Activated T-helper 1 cell treated with anti-CD3 and anti-CD28 coated beads, Interleukin-12 subunit alpha, Interleukin-12 subunit beta, Interleukin-2, Interleukin-4 antibody, amounts not matched to agents 30 ng/mL and 10 ng/mL and 1 ng/mL, durations not matched to agents 14 hours and 24 hours and 36 hours (primary cell): ENCODE data around the gene RIMKLA. TPM values are rescaled to one million over a fixed set of nuclear protein-coding genes. Genes with fewer than 3 reads are reported as not detected.
A peak's percentile ranks its signal among the peaks of the same experiment; 100 is the strongest.

ENCODE experiments used
- DNase-seq: peaks from one replicate; pipeline ENCODE4 v3.0.0; 2021; ENCODE audit warnings: low spot score
- H3K27ac Mint-ChIP-seq: one replicate; pipeline ENCODE4 v1.8.0; 2021; ENCODE audit warnings: mild to moderate bottlenecking, mixed read lengths
- H3K27me3 Mint-ChIP-seq: one replicate; pipeline ENCODE4 v1.8.0; 2022; ENCODE audit warnings: mild to moderate bottlenecking, moderate library complexity, mixed read lengths; ENCODE audit not compliant: insufficient read depth
- H3K36me3 Mint-ChIP-seq: one replicate; pipeline ENCODE4 v1.8.0; 2021; ENCODE audit warnings: low read depth, mixed read lengths
- H3K4me1 Mint-ChIP-seq: one replicate; pipeline ENCODE4 v1.8.0; 2021; ENCODE audit warnings: low read depth, mixed read lengths
- H3K4me3 Mint-ChIP-seq: one replicate; pipeline ENCODE4 v1.8.0; 2021; ENCODE audit warnings: mild to moderate bottlenecking, moderate library complexity, mixed read lengths
- H3K9me3 Mint-ChIP-seq: one replicate; pipeline ENCODE4 v1.8.0; 2021; ENCODE audit warnings: mixed read lengths
- intact Hi-C: fragments of 100-400 bp; cut with micrococcal nuclease; formaldehyde crosslinking; loops from one replicate; pipeline ENCODE4 v1.15.1; 2024
- total RNA-seq: library from RNA; stranded (reverse); gene quantifications from 2 replicates; pipeline ENCODE4 v1.2.3, GENCODE V29; 2022

The RIMKLA gene
- 3.3 and 4.8 TPM in 2 replicates for total RNA-seq

GRCh38 chr1:42380586-42381279, at the start of gene RIMKLA:
Gene RIMKLA, plus strand, starts transcription at chr1:42380792. Its CDS starts 143 bp downstream, at chr1:42380935.
- intact Hi-C loops, result loop anchor here (1.0 to 2.0 kb wide), 4 partner anchors 13 to 82 kb away; partner anchors contain the start of genes CCDC30, FOXJ3, PPCS and ZMYND12
- peak within 1 kb of the TSS; percentile 85 for H3K4me3 Mint-ChIP-seq
- peaks cover 25% of the 10 kb centered on the region for H3K27me3 Mint-ChIP-seq
- no peaks in the 10 kb centered on the region for H3K9me3 Mint-ChIP-seq
- peak; percentile 53 for DNase-seq
- H3K27ac Mint-ChIP-seq, result peak within 1 kb of the TSS; percentile 49
- no peaks in the 10 kb centered on the region for H3K36me3 Mint-ChIP-seq
- peaks cover 22% of the 10 kb centered on the region for H3K4me1 Mint-ChIP-seq

GRCh38 chr1:42332877-42333276, 47.7 kb upstream of the RIMKLA start:
- Mint-ChIP-seq H3K4me3 (peak overlapping the region; percentile 86), H3K27me3 (no peaks in the 10 kb centered on the region), H3K27ac (no peak overlapping the region), H3K36me3 (no peaks in the 10 kb centered on the region), H3K9me3 (no peaks in the 10 kb centered on the region), H3K4me1 (peaks cover 54% of the 10 kb centered on the region)
- DNase-seq, result no peak
- intact Hi-C loops, result loop anchor here (5.0 to 10.0 kb wide), 4 partner anchors 434 to 842 kb away; partner anchors contain the start of genes C1orf50, CFAP57, EBNA1BP2 and P3H1

- Mint-ChIP-seq H3K9me3 (no peaks in the 10 kb centered on the region), H3K4me1 (peaks cover 54% of the 10 kb centered on the region), H3K27me3 (no peaks in the 10 kb centered on the region), H3K36me3 (no peaks in the 10 kb centered on the region), H3K27ac (peak overlapping the region; percentile 91), H3K4me3 (peak overlapping the region; percentile 86)
- no peak for DNase-seq
- intact Hi-C loops, result loop anchor here (1.0 to 10.0 kb wide), 8 partner anchors 47 to 841 kb away; partner anchors contain the start of genes C1orf50, CFAP57, EBNA1BP2 and P3H1
These were observed 46.8 kb upstream of the RIMKLA start for GRCh38 chr1:42333662-42334239.

GRCh38 chr1:42334240-42335049, 46.1 kb upstream of the RIMKLA start:
- Mint-ChIP-seq H3K27ac (peak overlapping the region; percentile 91), H3K27me3 (no peaks in the 10 kb centered on the region), H3K36me3 (no peaks in the 10 kb centered on the region), H3K4me1 (peaks cover 50% of the 10 kb centered on the region), H3K9me3 (no peaks in the 10 kb centered on the region), H3K4me3 (peak overlapping the region; percentile 86)
- intact Hi-C loops, result loop anchor here (1.0 to 10.0 kb wide), 11 partner anchors 46 to 840 kb away; partner anchors contain the start of genes C1orf50, CCDC30, CFAP57 and EBNA1BP2
- DNase-seq, result peak; percentile 7

- Mint-ChIP-seq H3K4me3 (peak within 1 kb of the TSS; percentile 90), H3K9me3 (no peaks in the 10 kb centered on the region), H3K27me3 (no peaks in the 10 kb centered on the region), H3K27ac (peak within 1 kb of the TSS; percentile 91), H3K36me3 (no peaks in the 10 kb centered on the region), H3K4me1 (peaks cover 47% of the 10 kb centered on the region)
- peak; percentile 87 for DNase-seq
- intact Hi-C loops, result loop anchor here (1.0 to 10.0 kb wide), 9 partner anchors 46 to 840 kb away; partner anchors contain the start of genes CCDC30, CFAP57, EBNA1BP2 and PPCS
These were observed 45.4 kb upstream of the RIMKLA start, which contains the start of gene FOXJ3 for GRCh38 chr1:42335050-42335808. Gene FOXJ3, minus strand, starts transcription at chr1:42335235. Its CDS starts 24,142 bp downstream, at chr1:42311093.

- Mint-ChIP-seq H3K4me1 (peaks cover 43% of the 10 kb centered on the region), H3K27me3 (no peaks in the 10 kb centered on the region), H3K9me3 (no peaks in the 10 kb centered on the region), H3K36me3 (no peaks in the 10 kb centered on the region), H3K27ac (peak overlapping the region; percentile 88), H3K4me3 (peak overlapping the region; percentile 90)
- intact Hi-C loops, result loop anchor here (1.0 to 10.0 kb wide), 9 partner anchors 45 to 839 kb away; partner anchors contain the start of genes CCDC30, CFAP57, EBNA1BP2 and PPCS
- DNase-seq, result no peak
These were observed 44.6 kb upstream of the RIMKLA start for GRCh38 chr1:42335809-42336518.

- Mint-ChIP-seq H3K9me3 (no peaks in the 10 kb centered on the region), H3K4me3 (peak overlapping the region; percentile 19), H3K4me1 (peaks cover 36% of the 10 kb centered on the region), H3K27ac (no peak overlapping the region), H3K27me3 (no peaks in the 10 kb centered on the region), H3K36me3 (no peaks in the 10 kb centered on the region)
- intact Hi-C loops, result loop anchor here (5.0 to 10.0 kb wide), 4 partner anchors 325 to 838 kb away; partner anchors contain the start of genes CFAP57, EBNA1BP2 and SLC2A1
- no peak for DNase-seq
These were observed 43.6 kb upstream of the RIMKLA start for GRCh38 chr1:42336978-42337377.

GRCh38 chr1:42340093-42340492, 40.5 kb upstream of the RIMKLA start:
- peaks cover 16% of the 10 kb centered on the region for H3K4me1 Mint-ChIP-seq
- no peak for DNase-seq
- H3K27ac Mint-ChIP-seq, result no peak overlapping the region
- intact Hi-C loops, result loop anchor here (5.0 kb wide), 2 partner anchors 407 to 732 kb away; no protein-coding TSS in a partner anchor
- no peak overlapping the region for H3K4me3 Mint-ChIP-seq
- H3K9me3 Mint-ChIP-seq, result no peaks in the 10 kb centered on the region
- no peaks in the 10 kb centered on the region for H3K36me3 Mint-ChIP-seq
- H3K27me3 Mint-ChIP-seq, result peaks cover 5% of the 10 kb centered on the region

GRCh38 chr1:42340901-42341300, 39.7 kb upstream of the RIMKLA start:
- DNase-seq, result no peak
- Mint-ChIP-seq H3K4me1 (peaks cover 12% of the 10 kb centered on the region), H3K27me3 (peaks cover 5% of the 10 kb centered on the region), H3K36me3 (no peaks in the 10 kb centered on the region), H3K9me3 (no peaks in the 10 kb centered on the region), H3K4me3 (no peak overlapping the region), H3K27ac (no peak overlapping the region)
- intact Hi-C loops, result loop anchor here (5.0 kb wide), 2 partner anchors 406 to 731 kb away; no protein-coding TSS in a partner anchor

GRCh38 chr1:42343049-42343448, 37.5 kb upstream of the RIMKLA start:
- H3K4me3 Mint-ChIP-seq, result no peak overlapping the region
- H3K4me1 Mint-ChIP-seq, result no peaks in the 10 kb centered on the region
- H3K36me3 Mint-ChIP-seq, result no peaks in the 10 kb centered on the region
- intact Hi-C loops, result loop anchor here (5.0 kb wide), 2 partner anchors 404 to 729 kb away; no protein-coding TSS in a partner anchor
- no peak overlapping the region for H3K27ac Mint-ChIP-seq
- DNase-seq, result no peak
- H3K9me3 Mint-ChIP-seq, result no peaks in the 10 kb centered on the region
- H3K27me3 Mint-ChIP-seq, result peaks cover 9% of the 10 kb centered on the region

GRCh38 chr1:42348498-42348897, 32.1 kb upstream of the RIMKLA start:
- no peak for DNase-seq
- Mint-ChIP-seq H3K27me3 (peaks cover 19% of the 10 kb centered on the region), H3K4me1 (no peaks in the 10 kb centered on the region), H3K36me3 (no peaks in the 10 kb centered on the region), H3K4me3 (no peak overlapping the region), H3K9me3 (no peaks in the 10 kb centered on the region), H3K27ac (no peak overlapping the region)
- intact Hi-C loops, result no loop called here
